Esophagus (tissue), 2 donors: ENCODE results near the gene DALRD3. TPM values are rescaled to one million over a fixed set of nuclear protein-coding genes. Genes with fewer than 3 reads are reported as not detected.
"Not testable (repeated sequence)": the region's sequence is repeated elsewhere in the genome, so short reads cannot be mapped to it uniquely, and the experiment has no call there.

Experiments
- H3K27ac ChIP-seq, 2 donors: one replicate each; pipeline ENCODE4 v1.5.1; 2013; ENCODE audit warnings: low read depth in 2 of 2, mild to moderate bottlenecking in 2 of 2, inconsistent platforms in 1 of 2, low read length in 1 of 2, moderate library complexity in 1 of 2
- H3K27me3 ChIP-seq, 2 donors: one replicate each; pipeline ENCODE4 v1.6.1; 2013; ENCODE audit warnings: low read length in 2 of 2, control low read depth in 1 of 2, mild to moderate bottlenecking in 1 of 2; ENCODE audit not compliant: insufficient read depth in 2 of 2, control insufficient read depth in 1 of 2
- H3K36me3 ChIP-seq, 2 donors: one replicate each; pipeline ENCODE4 v1.6.1; 2013; ENCODE audit warnings: low read length in 1 of 2; ENCODE audit not compliant: control insufficient read depth in 2 of 2, insufficient read depth in 2 of 2
- H3K4me1 ChIP-seq, 2 donors: one replicate each; pipeline ENCODE4 v1.6.1; 2013; ENCODE audit warnings: low read length in 1 of 2; ENCODE audit not compliant: control insufficient read depth in 2 of 2, insufficient read depth in 2 of 2
- H3K4me3 ChIP-seq, 2 donors: one replicate each; pipeline ENCODE4 v1.5.1; 2013; ENCODE audit warnings: low read length in 2 of 2, mild to moderate bottlenecking in 2 of 2, low read depth in 1 of 2, moderate library complexity in 1 of 2
- H3K9me3 ChIP-seq, 2 donors: one replicate each; pipeline ENCODE4 v1.6.1; 2013; ENCODE audit warnings: mild to moderate bottlenecking in 2 of 2, low read depth in 1 of 2, low read length in 1 of 2, moderate library complexity in 1 of 2; ENCODE audit not compliant: control insufficient read depth in 2 of 2, insufficient read depth in 1 of 2
- WGBS, 2 donors: extraction: QIAGEN DNeasy Blood & Tissue Kit; methylation state at CpG; one replicate each; pipeline ENCODE4 v1.1.7; 2013; 5-methylcytosine and 5-hydroxymethylcytosine counted together
- polyA plus RNA-seq, 2 donors: library from polyadenylated mRNA; stranded (reverse); fragments of 200-250 nt; gene quantifications; one replicate each; pipeline ENCODE4 v1.2.3, GENCODE V29; 2013
- donor health status: healthy with polysubstance abuse.
- donor health status: Bipolar disorder and iron deficiency.

DALRD3 gene
- polyA plus RNA-seq, 2 donors: 22.2 to 26.9 TPM

- Histone ChIP-seq H3K27me3 (no peaks in the 10 kb centered on the region), H3K9me3 (no peaks in the 10 kb centered on the region), H3K4me3 (no peak overlapping the region), H3K4me1 (peaks cover 5 to 30% of the 10 kb centered on the region in 2 donors), H3K36me3 (peaks cover 16 to 32% of the 10 kb centered on the region in 2 donors), H3K27ac (no peak overlapping the region)
- WGBS, 2 donors: 72 to 76% methylated on average over 6 of the region's 6 CpGs
These were observed 2.6 kb downstream of the DALRD3 start for GRCh38 chr3:49015765-49016164.

DNA sequence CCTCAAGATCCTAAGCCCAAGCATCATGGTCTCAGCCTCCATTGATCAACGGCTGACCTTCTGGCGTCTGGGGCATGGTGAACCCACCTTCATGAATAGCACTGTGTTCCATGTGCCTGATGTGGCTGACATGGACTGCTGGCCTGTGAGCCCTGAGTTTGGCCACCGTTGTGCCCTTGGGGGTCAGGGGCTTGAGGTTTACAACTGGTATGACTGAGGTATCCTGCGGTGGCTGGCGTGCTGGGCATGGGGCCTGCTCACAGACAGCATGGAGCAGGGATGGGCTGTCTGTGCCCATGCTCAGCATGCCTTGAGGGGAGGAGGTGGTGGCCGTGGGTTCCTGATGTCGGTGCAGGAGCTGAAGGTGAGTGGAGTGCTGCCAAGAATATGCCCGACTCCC is 3.3 kb downstream of the DALRD3 start:
- H3K36me3 ChIP-seq: peaks cover 16 to 32% of the 10 kb centered on the region in 2 donors
- peaks cover 5 to 25% of the 10 kb centered on the region in 2 donors for H3K4me1 ChIP-seq
- 77 to 87% methylated on average over 8 of the region's 8 CpGs for WGBS, 2 donors
- no peak overlapping the region for H3K27ac ChIP-seq
- no peak overlapping the region for H3K4me3 ChIP-seq
- no peaks in the 10 kb centered on the region for H3K27me3 ChIP-seq
- no peaks in the 10 kb centered on the region for H3K9me3 ChIP-seq

- Histone ChIP-seq H3K27ac (no peak overlapping the region), H3K27me3 (no peaks in the 10 kb centered on the region), H3K9me3 (no peaks in the 10 kb centered on the region), H3K36me3 (peaks cover 16 to 32% of the 10 kb centered on the region in 2 donors), H3K4me1 (peaks cover 5 to 25% of the 10 kb centered on the region in 2 donors), H3K4me3 (no peak overlapping the region)
- 78 to 80% methylated on average over 24 of the region's 24 CpGs for WGBS, 2 donors
These were observed 4.4 kb downstream of the DALRD3 start for GRCh38 chr3:49013738-49014660.

GRCh38 chr3:49013113-49013737 is 5.2 kb downstream of the DALRD3 start:
- Histone ChIP-seq H3K9me3 (no peaks in the 10 kb centered on the region), H3K4me3 (no peak overlapping the region), H3K27me3 (no peaks in the 10 kb centered on the region), H3K36me3 (peaks cover 16 to 32% of the 10 kb centered on the region in 2 donors), H3K27ac (no peak overlapping the region), H3K4me1 (peaks cover 5 to 28% of the 10 kb centered on the region in 2 donors)
- 73 to 77% methylated on average over 19 of the region's 19 CpGs for WGBS, 2 donors

GRCh38 chr3:49012441-49013017 is 5.9 kb downstream of the DALRD3 start:
- Histone ChIP-seq H3K36me3 (peaks cover 16 to 32% of the 10 kb centered on the region in 2 donors), H3K27ac (no peak overlapping the region), H3K4me3 (no peak overlapping the region), H3K9me3 (no peaks in the 10 kb centered on the region), H3K27me3 (no peaks in the 10 kb centered on the region), H3K4me1 (peaks cover 4 to 29% of the 10 kb centered on the region in 2 donors)
- 63 to 64% methylated on average over 17 of the region's 17 CpGs for WGBS, 2 donors

GRCh38 chr3:49009396-49009795 is 9.0 kb downstream of the DALRD3 start:
- Histone ChIP-seq H3K27me3 (no peaks in the 10 kb centered on the region), H3K27ac (no peak overlapping the region), H3K36me3 (peaks cover 8 to 15% of the 10 kb centered on the region in 2 donors), H3K4me1 (peaks cover 0 to 31% of the 10 kb centered on the region in 2 donors), H3K4me3 (no peak overlapping the region), H3K9me3 (no peaks in the 10 kb centered on the region)
- 82 to 83% methylated on average over 3 of the region's 3 CpGs for WGBS, 2 donors

DNA sequence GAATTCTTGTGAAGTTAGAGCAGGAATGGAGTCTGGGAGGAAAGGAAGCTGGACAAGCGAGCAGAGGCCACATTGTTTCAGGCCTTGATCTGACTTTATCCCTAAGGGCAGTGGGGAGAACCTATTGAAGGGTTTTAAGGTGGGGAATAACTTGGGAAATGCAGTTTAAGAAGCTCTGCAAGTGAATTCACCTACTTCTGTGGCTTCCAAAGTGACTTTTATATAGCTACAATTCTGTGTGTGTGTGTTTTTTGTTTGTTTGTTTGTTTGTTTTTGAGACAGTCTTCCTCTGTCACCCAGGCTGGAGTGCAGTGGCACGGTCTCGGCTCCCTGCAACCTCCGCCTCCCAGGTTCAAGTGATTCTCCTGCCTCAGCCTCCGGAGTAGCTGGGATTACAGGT is 9.8 kb downstream of the DALRD3 start:
- H3K4me3 ChIP-seq, H3K9me3 ChIP-seq, H3K27me3 ChIP-seq: not testable (repeated sequence)
- peaks cover 0 to 28% of the 10 kb centered on the region in 2 donors for H3K4me1 ChIP-seq
- WGBS, 2 donors: 78 to 84% methylated on average over 5 of the region's 5 CpGs
- peak overlapping the region; percentile 97 to 99 for H3K27ac ChIP-seq
- H3K36me3 ChIP-seq: peaks cover 8 to 10% of the 10 kb centered on the region in 2 donors

DNA sequence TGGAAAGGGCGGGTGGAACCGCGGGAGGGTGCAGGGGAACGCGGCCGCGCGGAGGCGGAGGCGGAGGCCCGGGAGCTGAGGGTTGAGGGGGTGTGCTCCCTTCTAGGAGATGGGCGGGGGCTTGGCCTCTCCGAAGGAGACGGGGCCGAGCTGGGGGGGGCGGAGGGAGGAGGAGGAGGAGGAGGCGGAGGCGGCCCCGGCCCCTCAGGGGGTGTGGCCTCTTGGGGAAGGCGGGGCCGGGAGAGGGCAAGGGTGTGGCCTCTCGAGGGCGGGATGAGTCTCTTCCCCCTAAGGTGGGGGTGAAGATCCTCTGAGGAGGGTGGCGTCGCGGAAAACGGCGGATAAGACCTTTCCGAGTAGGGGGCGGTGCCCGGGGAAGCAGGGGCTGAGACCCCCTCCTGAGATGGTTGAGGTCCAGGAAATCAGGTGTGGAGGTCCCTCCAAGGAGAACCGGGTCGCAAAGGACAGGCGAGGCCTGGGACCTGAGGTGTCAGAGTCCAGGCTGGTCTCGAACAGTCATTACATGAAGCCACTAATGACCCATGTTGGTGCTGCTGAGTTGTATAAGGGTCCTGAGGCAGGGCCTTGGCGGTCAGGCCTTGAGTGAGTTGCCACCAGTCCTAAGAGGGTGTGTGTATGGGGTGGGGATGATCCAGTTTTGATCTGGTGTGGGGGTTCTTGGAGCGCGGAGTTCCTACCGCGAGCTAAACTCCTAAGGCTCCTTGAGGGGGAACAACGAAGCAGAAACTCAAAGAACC is 10.4 kb downstream of the DALRD3 start:
- WGBS, 2 donors: 11 to 12% methylated on average over 39 to 41 of the region's 41 CpGs
- no peaks in the 10 kb centered on the region for H3K27me3 ChIP-seq
- H3K4me3 ChIP-seq: peak overlapping the region; percentile 72 to 75
- H3K36me3 ChIP-seq: peaks cover 5 to 8% of the 10 kb centered on the region in 2 donors
- peaks cover 0 to 25% of the 10 kb centered on the region in 2 donors for H3K4me1 ChIP-seq
- peak overlapping the region; percentile 97 to 99 for H3K27ac ChIP-seq
- H3K9me3 ChIP-seq: no peaks in the 10 kb centered on the region
